Fibroblast of pulmonary artery (primary cell): ENCODE measurements around the gene BCAS4.
"Not testable (repeated sequence)": the region's sequence is repeated elsewhere in the genome, so short reads cannot be mapped to it uniquely, and the experiment has no call there.

Source experiments
- DNase-seq: peaks from one replicate; pipeline ENCODE4 v3.0.0-alpha.2; 2010; ENCODE audit warnings: low read depth
- H3K4me3 ChIP-seq: replicated peaks from 2 replicates; pipeline ENCODE4 v1.5.1; 2011; ENCODE audit warnings: low read depth, mild to moderate bottlenecking, control low read depth, low read length, moderate library complexity
- CTCF ChIP-seq: IDR thresholded peaks from 2 replicates; pipeline ENCODE4 v1.5.1; 2011; ENCODE audit warnings: mild to moderate bottlenecking, control low read depth, low read length, inconsistent platforms; ENCODE audit errors: missing control alignments

Gene BCAS4

GRCh38 chr20:50765674-50766073 lies 29.2 kb upstream of the BCAS4 start:
- TF ChIP-seq CTCF = no peak
- DNase-seq = no peak
- H3K4me3 ChIP-seq = no peak overlapping the region

- H3K4me3 ChIP-seq = not testable (repeated sequence)
- DNase-seq = peak; percentile 57
Observed at GRCh38 chr20:50766955-50767809, 27.7 kb upstream of the BCAS4 start.

- not testable (repeated sequence) for DNase-seq
Observed at GRCh38 chr20:50768991-50769390, 25.9 kb upstream of the BCAS4 start.

GRCh38 chr20:50769551-50770085 lies 25.2 kb upstream of the BCAS4 start:
- DNase-seq, H3K4me3 ChIP-seq: not testable (repeated sequence)

More at GRCh38 chr20:50768991-50769390, 25.9 kb upstream of the BCAS4 start:
- not testable (repeated sequence) for H3K4me3 ChIP-seq

- DNase-seq = peak; percentile 44
- H3K4me3 ChIP-seq = not testable (repeated sequence)
Observed at GRCh38 chr20:50771419-50772080, 23.3 kb upstream of the BCAS4 start.

- no peak for DNase-seq
- no peak for TF ChIP-seq CTCF
- no peak overlapping the region for H3K4me3 ChIP-seq
Observed at GRCh38 chr20:50772420-50773185, 22.3 kb upstream of the BCAS4 start.

- no peak for TF ChIP-seq CTCF
- DNase-seq = no peak
- no peak overlapping the region for H3K4me3 ChIP-seq
Observed at GRCh38 chr20:50774515-50774914, 20.3 kb upstream of the BCAS4 start.

GRCh38 chr20:50776122-50776817 lies 18.6 kb upstream of the BCAS4 start:
- DNase-seq = no peak
- TF ChIP-seq CTCF = no peak
- H3K4me3 ChIP-seq = no peak overlapping the region
